Stimulated activated CD4-positive, alpha-beta T cell treated with anti-CD3 and anti-CD28 coated beads, TNF-alpha, amount 100 ng/mL, for 24 hours (primary cell): ENCODE data around the gene SEMA3G.
A peak's percentile ranks its signal among the peaks of the same experiment; 100 is the strongest.

Source experiments
- DNase-seq, 3 experiments: peaks; one replicate each; pipeline ENCODE4 v3.0.0-alpha.2; 2020; ENCODE audit warnings: low read depth in 3 of 3

The SEMA3G gene

GRCh38 chr3:52444860-52445793 lies at the start of gene SEMA3G:
Gene SEMA3G, minus strand, starts transcription at chr3:52445103. Its CDS starts 76 bp downstream, at chr3:52445027.
- DNase-seq: peak; percentile 44 to 81 (median 54)

DNA sequence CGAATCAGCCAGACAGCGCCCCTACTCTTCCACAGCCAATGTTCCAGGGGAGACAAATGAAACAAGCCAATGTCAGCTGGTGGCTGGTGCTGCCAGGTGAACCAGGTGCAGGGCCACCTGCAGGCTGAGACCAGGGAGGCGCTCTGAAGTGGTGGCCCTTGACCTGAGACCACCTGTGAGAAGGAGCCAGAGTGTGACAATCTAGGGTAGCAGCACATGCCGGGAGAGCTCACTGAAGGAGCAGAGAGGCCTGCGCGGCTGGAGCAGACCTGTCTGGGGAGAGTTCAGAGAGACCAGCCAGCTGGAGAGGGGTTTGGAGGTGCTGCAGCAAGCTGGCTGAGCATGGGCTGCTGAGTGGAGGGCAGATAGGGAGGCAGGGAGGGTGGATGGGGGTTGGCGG lies 49.5 kb upstream of the SEMA3G start:
- no peak for DNase-seq

GRCh38 chr3:52493232-52494017 lies 48.5 kb upstream of the SEMA3G start:
- no peak for DNase-seq

DNA sequence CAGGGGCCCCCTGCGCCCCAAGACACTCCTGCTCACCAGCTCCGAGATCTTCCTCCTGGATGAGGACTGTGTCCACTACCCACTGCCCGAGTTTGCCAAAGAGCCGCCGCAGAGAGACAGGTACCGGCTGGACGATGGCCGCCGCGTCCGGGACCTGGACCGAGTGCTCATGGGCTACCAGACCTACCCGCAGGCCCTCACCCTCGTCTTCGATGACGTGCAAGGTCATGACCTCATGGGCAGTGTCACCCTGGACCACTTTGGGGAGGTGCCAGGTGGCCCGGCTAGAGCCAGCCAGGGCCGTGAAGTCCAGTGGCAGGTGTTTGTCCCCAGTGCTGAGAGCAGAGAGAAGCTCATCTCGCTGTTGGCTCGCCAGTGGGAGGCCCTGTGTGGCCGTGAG lies 47.2 kb upstream of the SEMA3G start:
- DNase-seq: no peak

DNA sequence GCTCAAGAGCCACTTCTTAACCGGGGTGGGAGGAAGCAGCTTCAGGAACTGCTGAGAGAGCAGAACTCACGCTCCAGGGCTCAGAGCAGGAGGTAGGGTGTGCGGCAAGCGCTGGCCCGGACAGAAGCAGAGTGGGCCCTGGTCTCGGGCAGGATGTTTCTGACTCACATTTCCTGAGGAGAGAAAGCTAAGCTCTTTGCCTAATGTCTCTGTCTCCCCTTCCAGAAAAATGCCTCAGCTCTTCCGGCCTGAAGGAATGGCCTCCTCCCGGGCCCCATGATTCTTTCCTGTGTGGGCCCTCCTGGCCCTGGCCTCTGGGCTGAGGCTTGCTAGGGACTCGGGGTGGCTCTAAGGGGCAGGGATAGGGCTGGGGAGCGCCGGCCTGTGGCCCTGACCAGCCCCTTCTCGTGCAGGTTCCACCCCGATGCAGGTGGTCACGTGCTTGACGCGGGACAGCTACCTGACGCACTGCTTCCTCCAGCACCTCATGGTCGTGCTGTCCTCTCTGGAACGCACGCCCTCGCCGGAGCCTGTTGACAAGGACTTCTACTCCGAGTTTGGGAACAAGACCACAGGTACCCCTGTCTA lies 46.1 kb upstream of the SEMA3G start:
- DNase-seq: no peak

DNA sequence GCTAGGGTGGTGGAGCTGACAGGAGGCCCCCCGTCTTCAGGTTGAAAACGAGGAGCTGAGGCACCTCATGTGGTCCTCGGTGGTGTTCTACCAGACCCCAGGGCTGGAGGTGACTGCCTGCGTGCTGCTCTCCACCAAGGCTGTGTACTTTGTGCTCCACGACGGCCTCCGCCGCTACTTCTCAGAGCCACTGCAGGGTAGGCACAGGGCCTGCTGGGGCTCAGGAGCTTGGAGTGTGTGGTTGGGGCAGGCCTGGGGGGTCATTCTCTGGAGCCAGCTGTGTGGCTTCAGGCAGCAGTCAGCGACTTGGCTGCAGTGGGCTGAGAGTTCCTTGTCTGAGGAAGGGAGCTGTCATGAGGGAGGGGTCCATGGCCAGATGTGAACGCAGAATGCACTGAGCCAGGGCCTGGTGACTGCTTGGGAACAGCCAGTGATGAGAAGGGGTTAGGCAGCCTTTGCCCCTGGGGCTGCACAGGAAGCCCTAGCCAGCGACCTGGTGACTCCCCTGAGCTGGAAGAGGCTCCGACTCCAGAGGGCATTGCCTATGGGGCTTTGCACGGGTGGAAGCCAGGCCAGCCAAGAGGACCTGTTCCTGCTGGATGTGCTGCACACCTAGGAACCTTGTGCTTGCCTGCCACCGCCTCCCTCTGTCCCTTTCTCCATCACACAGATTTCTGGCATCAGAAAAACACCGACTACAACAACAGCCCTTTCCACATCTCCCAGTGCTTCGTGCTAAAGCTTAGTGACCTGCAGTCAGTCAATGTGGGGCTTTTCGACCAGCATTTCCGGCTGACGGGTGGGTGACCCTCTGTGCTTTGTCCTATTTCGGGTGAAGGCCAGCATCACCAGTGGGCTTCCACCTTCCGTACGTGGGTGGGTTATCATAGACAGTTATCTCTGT lies 45.4 kb upstream of the SEMA3G start:
- DNase-seq: no peak

- no peak for DNase-seq
Observed at GRCh38 chr3:52489453-52489852, 44.5 kb upstream of the SEMA3G start.

DNA sequence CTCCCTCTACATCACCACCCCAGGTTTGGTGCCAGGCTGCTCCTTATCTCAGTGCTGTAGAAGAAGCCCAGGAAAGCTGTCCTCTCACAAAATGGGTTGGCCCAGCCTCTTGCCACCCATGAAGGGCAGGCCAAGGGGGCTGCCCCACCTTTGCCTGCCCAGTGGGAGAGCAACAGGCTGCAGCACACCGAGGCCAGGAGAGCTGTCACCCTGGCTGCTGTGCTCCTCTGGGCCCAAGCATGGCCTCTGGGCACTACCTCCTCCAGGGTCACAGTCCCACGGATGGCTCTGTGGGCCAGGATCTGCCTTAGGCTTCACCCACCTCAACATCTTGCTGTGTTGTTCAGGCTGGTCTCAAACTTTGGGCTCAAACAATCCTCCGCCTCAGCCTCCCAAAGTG lies 43.8 kb upstream of the SEMA3G start:
- no peak for DNase-seq

GRCh38 chr3:52487788-52488691 lies 43.1 kb upstream of the SEMA3G start:
- no peak for DNase-seq

DNA sequence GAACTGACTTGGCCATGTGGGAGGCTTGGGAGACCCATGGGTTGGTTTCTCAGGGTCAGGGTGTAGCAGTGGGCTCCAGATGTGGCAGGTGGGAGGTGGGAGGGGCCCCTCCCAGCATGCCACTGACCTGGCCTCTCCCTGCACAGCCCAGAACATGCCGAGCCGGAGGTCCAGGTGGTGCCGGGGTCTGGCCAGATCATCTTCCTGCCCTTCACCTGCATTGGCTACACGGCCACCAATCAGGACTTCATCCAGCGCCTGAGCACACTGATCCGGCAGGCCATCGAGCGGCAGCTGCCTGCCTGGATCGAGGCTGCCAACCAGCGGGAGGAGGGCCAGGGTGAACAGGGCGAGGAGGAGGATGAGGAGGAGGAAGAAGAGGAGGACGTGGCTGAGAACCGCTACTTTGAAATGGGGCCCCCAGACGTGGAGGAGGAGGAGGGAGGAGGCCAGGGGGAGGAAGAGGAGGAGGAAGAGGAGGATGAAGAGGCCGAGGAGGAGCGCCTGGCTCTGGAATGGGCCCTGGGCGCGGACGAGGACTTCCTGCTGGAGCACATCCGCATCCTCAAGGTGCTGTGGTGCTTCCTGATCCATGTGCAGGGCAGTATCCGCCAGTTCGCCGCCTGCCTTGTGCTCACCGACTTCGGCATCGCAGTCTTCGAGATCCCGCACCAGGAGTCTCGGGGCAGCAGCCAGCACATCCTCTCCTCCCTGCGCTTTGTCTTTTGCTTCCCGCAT lies 42.3 kb upstream of the SEMA3G start:
- DNase-seq: no peak

- no peak for DNase-seq
Observed at GRCh38 chr3:52484680-52485461, 40.0 kb upstream of the SEMA3G start.

- no peak for DNase-seq
Observed at GRCh38 chr3:52483577-52484381, 38.9 kb upstream of the SEMA3G start.

DNA sequence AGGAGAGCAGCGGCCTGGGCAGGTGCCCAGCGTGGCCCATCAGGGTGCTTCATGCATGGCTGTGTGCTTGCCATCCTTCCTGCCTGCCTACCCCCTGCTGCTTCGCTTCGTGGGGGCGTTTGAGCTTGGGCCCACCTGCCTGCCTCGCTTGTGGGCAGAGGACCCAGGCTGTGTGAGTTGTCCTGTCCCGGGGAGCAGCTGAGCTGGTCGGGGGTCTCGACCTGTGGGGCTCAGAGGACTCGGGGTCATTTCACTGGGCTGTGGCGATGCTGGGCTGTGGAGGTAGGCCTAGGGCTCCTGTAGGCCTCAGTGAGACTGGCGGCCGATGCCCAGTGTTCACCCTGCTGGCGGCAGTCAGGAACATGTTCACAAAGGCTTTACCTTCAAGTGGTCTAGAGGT lies 38.2 kb upstream of the SEMA3G start:
- no peak for DNase-seq

DNA sequence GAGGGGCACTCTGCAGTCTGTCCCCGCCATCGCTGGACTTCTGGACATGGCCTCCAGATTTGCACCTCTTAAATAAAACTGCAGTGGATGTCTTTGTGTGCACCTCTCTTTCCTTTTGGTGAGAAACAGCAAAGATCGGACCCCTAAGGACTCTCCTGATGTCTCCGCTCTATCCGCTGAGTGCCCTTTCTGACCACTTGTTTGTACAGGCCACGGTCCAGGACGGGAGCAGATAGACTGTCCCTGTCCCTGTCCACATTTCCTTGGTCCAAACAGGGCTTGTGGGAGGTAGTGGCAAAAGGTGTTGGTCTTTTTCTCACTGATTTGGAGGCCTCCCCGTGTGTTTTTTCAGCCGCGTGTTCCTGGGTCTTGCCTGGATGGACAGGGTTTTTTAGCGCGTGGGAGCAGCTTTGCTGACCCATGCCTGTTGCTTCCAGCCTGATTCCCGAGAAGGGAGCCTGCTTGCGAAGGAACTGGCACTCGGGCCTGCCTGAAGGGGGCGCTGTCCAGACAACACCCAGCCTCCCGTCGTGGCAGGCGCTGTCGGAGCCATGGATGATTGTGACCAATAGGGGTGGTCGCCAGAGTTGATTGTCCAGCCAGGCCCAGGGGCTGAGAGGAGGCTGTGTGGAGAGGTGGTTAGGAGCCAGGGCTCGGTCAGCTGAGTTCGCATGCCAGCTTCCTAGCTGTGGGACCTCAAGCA lies 37.1 kb upstream of the SEMA3G start:
- peak in 1 of 3 experiments; percentile 17 for DNase-seq

GRCh38 chr3:52480768-52481715 lies 36.1 kb upstream of the SEMA3G start:
- no peak for DNase-seq
